ENCODE data around the gene C13orf46.

The C13orf46 gene

DNA sequence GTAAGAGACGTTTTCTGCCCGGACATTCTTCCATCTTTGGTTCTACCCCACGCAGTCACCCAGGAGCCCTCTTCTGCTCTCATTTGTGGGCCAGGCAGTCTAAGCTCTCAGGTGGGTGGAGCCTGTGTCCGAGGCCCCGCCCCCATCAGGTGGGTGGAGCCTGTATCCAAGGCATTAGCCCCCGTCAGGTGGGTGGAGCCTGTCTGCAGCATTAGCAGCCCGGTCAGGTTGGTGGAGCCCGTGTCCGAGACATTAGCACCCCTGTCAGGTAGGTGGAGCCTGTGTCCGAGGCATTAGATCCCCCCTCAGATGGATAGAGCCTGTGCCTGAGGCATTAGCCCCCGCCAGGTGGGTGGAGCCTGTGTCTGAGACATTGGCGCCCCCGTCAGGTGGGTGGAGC is 45.5 kb upstream of the C13orf46 start:
- TF ChIP-seq, protein P1, sequence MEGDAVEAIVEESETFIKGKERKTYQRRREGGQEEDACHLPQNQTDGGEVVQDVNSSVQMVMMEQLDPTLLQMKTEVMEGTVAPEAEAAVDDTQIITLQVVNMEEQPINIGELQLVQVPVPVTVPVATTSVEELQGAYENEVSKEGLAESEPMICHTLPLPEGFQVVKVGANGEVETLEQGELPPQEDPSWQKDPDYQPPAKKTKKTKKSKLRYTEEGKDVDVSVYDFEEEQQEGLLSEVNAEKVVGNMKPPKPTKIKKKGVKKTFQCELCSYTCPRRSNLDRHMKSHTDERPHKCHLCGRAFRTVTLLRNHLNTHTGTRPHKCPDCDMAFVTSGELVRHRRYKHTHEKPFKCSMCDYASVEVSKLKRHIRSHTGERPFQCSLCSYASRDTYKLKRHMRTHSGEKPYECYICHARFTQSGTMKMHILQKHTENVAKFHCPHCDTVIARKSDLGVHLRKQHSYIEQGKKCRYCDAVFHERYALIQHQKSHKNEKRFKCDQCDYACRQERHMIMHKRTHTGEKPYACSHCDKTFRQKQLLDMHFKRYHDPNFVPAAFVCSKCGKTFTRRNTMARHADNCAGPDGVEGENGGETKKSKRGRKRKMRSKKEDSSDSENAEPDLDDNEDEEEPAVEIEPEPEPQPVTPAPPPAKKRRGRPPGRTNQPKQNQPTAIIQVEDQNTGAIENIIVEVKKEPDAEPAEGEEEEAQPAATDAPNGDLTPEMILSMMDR (IDR thresholded peaks at IDR 0.05; ENCODE audit: control insufficient read depth, extremely low read depth, insufficient read depth): no peak
- no peak for DNase-seq (ENCODE audit: low read depth)
- H3K4me3 ChIP-seq (ENCODE audit: low read depth, low read length): no peak overlapping the region

DNA sequence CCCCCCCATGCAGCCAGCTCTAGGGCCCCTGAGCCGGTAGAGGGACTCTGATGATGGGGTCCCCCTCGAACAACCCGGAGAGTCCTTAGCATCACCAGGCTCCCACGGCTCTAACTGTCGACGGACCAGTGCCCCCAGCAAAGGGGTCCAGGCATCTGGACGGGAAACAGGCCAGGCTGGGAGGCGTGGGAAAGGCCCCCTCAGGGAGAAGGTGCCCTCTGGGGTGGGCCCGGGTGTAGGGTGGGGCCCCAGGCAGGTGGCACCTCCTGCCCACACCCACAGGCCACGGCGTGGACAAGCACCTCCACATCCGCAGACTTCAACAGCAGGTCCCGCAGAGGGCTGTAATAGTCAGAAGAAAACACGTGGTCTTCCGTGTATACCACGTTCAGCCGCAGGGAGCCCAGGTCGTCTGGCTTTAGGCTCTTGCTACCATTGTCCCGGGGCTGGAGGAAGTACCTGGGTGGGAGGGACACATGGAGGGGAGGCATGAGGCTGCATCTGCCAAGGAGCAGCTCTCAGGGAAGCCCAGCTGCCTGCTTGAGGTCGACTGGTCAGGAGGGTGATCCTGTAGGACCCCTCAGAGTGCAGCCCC is 44.7 kb upstream of the C13orf46 start:
- no peak overlapping the region for H3K4me3 ChIP-seq (ENCODE audit: low read depth, low read length)
- DNase-seq (ENCODE audit: low read depth): no peak
- TF ChIP-seq, protein P1 (IDR thresholded peaks at IDR 0.05; ENCODE audit: control insufficient read depth, extremely low read depth, insufficient read depth): no peak

DNA sequence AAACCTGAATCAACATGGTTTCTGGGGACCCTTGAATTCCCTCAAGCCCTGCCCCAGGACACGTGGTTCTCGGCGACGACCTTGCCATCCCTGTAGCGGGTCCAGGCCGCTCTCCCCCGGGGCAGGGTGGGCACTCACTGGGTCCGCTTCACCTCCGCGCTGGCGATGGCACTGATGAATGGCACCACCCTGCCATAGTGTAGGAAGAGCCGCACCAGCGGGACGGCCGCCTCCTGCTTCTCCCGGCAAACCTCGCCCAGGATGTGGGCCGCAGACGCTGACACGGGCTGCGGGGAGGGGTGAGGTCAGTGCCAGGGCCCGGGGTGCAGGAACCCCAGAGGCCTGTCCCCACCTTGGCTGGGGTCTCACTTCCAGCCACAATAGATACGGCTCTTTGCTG is 44.1 kb upstream of the C13orf46 start:
- TF ChIP-seq, protein P1 (IDR thresholded peaks at IDR 0.05; ENCODE audit: control insufficient read depth, extremely low read depth, insufficient read depth): no peak
- H3K4me3 ChIP-seq (ENCODE audit: low read depth, low read length): no peak overlapping the region
- no peak for DNase-seq (ENCODE audit: low read depth)

DNA sequence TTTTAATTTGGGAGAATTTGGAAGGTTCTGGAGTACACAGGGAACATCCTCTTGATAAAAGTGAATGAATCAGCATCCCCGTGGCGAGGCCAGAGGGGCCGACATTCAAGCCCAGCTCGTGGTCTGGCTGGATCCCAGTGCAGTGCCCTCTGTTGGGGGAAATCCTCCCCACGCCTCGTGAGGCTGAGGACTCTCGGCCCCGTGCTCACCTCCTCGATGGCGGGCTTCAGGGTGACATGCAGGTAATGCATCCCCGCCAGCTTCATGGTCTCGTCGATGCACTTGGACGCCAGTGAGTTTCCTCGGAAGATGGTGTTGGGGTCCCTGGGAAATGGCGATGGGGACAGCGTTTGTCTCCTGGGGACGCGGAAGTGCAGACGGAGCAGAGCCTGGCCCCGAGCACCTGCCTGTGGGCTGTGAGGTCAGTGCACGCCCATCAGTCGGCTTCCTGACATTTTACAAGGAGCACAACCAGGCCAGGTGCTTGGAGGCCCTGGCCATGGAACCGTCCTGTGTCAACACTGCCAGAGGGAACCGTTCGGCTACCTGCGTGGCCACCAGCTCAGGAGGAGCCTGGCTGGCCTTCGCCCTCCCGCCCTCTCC is 43.3 kb upstream of the C13orf46 start:
- TF ChIP-seq, protein P1 (IDR thresholded peaks at IDR 0.05; ENCODE audit: control insufficient read depth, extremely low read depth, insufficient read depth): no peak
- DNase-seq (ENCODE audit: low read depth): no peak
- H3K4me3 ChIP-seq (ENCODE audit: low read depth, low read length): no peak overlapping the region

DNA sequence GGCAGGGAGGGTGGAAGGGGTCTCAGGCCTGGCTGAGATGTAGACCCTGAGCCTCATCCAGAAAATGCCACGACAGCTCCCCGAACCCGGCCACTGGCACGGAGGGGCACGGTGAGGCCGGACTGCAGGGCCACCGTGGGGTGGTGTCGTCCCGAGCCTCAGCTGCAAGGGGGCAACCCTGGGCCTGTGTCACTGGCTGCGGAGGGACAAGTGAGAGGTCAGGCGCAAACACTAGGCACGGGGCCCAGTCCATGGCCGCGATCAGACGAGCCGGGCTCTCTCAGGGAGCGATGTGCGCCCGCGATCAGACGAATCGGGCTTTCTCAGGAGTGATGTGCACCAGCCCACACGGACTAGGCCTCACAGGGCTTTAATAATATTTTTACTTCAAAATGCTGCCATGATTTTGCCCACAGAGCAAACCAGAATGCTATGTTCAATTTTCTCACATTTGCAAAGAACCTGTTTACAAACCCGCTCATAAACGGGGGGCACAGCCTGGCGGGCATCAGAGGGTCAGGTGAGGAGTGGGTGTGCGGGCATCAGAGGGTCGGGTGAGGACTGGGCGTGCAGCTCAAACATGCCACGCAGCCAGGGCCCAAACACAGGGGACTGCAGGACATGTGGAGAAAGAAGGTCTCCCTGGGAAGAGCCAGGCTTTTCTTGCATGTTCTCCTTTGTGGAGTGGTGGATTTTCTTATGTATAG is 42.6 kb upstream of the C13orf46 start:
- TF ChIP-seq, protein P1 (IDR thresholded peaks at IDR 0.05; ENCODE audit: control insufficient read depth, extremely low read depth, insufficient read depth): no peak
- H3K4me3 ChIP-seq (ENCODE audit: low read depth, low read length): no peak overlapping the region
- no peak for DNase-seq (ENCODE audit: low read depth)

DNA sequence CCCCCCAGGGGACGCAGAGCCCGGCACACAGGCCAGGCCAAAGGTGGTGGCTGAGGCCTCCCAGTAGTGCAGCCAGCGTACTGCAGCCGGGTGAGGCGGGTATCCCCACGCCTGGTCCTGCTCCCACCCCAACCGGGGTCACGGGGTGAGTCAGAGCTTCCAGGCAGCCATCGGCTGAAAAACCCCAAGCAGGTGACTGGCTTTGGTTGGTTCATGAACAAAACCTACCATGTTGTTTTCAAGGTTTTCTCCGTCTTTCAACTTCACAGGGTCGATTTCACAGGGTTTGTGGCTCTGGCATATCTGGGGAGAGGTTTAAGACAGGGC is 42.1 kb upstream of the C13orf46 start:
- H3K4me3 ChIP-seq (ENCODE audit: low read depth, low read length): no peak overlapping the region
- no peak for DNase-seq (ENCODE audit: low read depth)

More for the DNA sequence above, 42.1 kb upstream of the C13orf46 start:
- TF ChIP-seq, protein P1 (IDR thresholded peaks at IDR 0.05; ENCODE audit: control insufficient read depth, extremely low read depth, insufficient read depth): no peak

Data from LNCaP clone FGC (cell line).